IMR-90 (cell line): ENCODE measurements around the gene SERPINF2. TPM values are rescaled to one million over a fixed set of nuclear protein-coding genes. Genes with fewer than 3 reads are reported as not detected.

ENCODE experiments used
- ATAC-seq: fragments of 200-7000 bp; cut with Tn5 transposase; 2 replicates; pipeline ENCODE4 v1.9.1; 2020; ENCODE audit warnings: low read depth, mild to moderate bottlenecking, moderate library complexity
- BruUV-seq: library from RNA; stranded (reverse); fragments of 400-500 nt; replicated peaks from 2 replicates; lab custom pipeline; 2021; lab: Mats Ljungman, UMichigan
- CTCF ChIA-PET: fragments of 300-600 bp; formaldehyde crosslinking; extraction: SDS; loops from one replicate; lab custom pipeline; 2021; ENCODE audit warnings: antibody characterized with exemption; lab: Yijun Ruan, JAX
- POLR2A ChIA-PET: fragments of 300-600 bp; sonication (Branson Sonifier 250); formaldehyde crosslinking; loops from one replicate; lab custom pipeline; 2022; ENCODE audit warnings: antibody characterized with exemption; ENCODE audit not compliant: unreplicated experiment; lab: Charles Lee
- DNase-seq: peaks from one replicate; pipeline ENCODE4 v3.0.0; 2013
- H2AFZ ChIP-seq: replicated peaks from 2 replicates; pipeline ENCODE3; 2013; ENCODE audit warnings: low read length, mild to moderate bottlenecking; ENCODE audit not compliant: poor library complexity
- H2AK5ac ChIP-seq: 2 replicates; pipeline ENCODE4 v1.6.1; 2013; ENCODE audit warnings: low read depth, low read length, inconsistent platforms
- H2AK9ac ChIP-seq: replicated peaks from 2 replicates; pipeline ENCODE3; 2013; ENCODE audit warnings: mild to moderate bottlenecking, low read depth, low read length, moderate library complexity; ENCODE audit not compliant: poor library complexity
- H2BK120ac ChIP-seq: 2 replicates; pipeline ENCODE4 v1.6.1; 2013; ENCODE audit warnings: low read depth, low read length, inconsistent platforms
- H2BK15ac ChIP-seq: 3 replicates; pipeline ENCODE4 v1.6.1; 2013; ENCODE audit warnings: low read depth, low read length, inconsistent platforms
- H2BK20ac ChIP-seq: 2 replicates; pipeline ENCODE4 v1.6.1; 2013; ENCODE audit warnings: low read depth, mild to moderate bottlenecking, inconsistent platforms, low read length, moderate library complexity
- H2BK5ac ChIP-seq: 2 replicates; pipeline ENCODE4 v1.6.1; 2013; ENCODE audit warnings: mild to moderate bottlenecking, low read depth, low read length, inconsistent platforms; ENCODE audit not compliant: poor library complexity, severe bottlenecking
- H3K14ac ChIP-seq: replicated peaks from 2 replicates; pipeline ENCODE4 v1.6.1; 2013; ENCODE audit warnings: low read depth, low read length, inconsistent platforms
- H3K18ac ChIP-seq: 2 replicates; pipeline ENCODE4 v1.6.1; 2013; ENCODE audit warnings: low read depth, low read length, control low read depth
- H3K23ac ChIP-seq: 2 replicates; pipeline ENCODE4 v1.6.1; 2013; ENCODE audit warnings: low read depth, low read length, inconsistent platforms
- H3K27ac ChIP-seq: 2 replicates; pipeline ENCODE4 v1.5.1; 2013; ENCODE audit warnings: mild to moderate bottlenecking, control low read depth, low read length; ENCODE audit not compliant: insufficient read depth
- H3K27me3 ChIP-seq: 2 replicates; pipeline ENCODE4 v1.6.1; 2013; ENCODE audit warnings: low read length; ENCODE audit not compliant: control insufficient read depth, insufficient read depth
- H3K36me3 ChIP-seq: 2 replicates; pipeline ENCODE4 v1.6.1; 2013; ENCODE audit warnings: low read length, mixed read lengths; ENCODE audit not compliant: control insufficient read depth, insufficient read depth
- H3K4ac ChIP-seq: 2 replicates; pipeline ENCODE4 v1.6.1; 2013; ENCODE audit warnings: low read depth, low read length, inconsistent platforms
- H3K4me1 ChIP-seq: 2 replicates; pipeline ENCODE4 v1.6.1; 2013; ENCODE audit warnings: low read length, mixed read lengths; ENCODE audit not compliant: control insufficient read depth, insufficient read depth
- H3K4me2 ChIP-seq: 2 replicates; pipeline ENCODE4 v1.6.1; 2013; ENCODE audit warnings: low read depth, mild to moderate bottlenecking, control low read depth, low read length, moderate library complexity
- H3K4me3 ChIP-seq: 2 replicates; pipeline ENCODE4 v1.5.1; 2013; ENCODE audit warnings: low read depth, mild to moderate bottlenecking, control low read depth, low read length, moderate library complexity; ENCODE audit not compliant: insufficient read depth
- H3K56ac ChIP-seq: 2 replicates; pipeline ENCODE4 v1.6.1; 2013; ENCODE audit warnings: low read length, inconsistent platforms; ENCODE audit not compliant: insufficient read depth; ENCODE audit errors: extremely low read depth
- H3K79me1 ChIP-seq, 2 experiments: 2 replicates each; pipeline ENCODE4 v1.6.1; 2013; ENCODE audit warnings: low read length in 2 of 2, inconsistent platforms in 1 of 2, low read depth in 1 of 2
- H3K9ac ChIP-seq: 2 replicates; pipeline ENCODE4 v1.6.1; 2013; ENCODE audit warnings: low read depth, low read length, control low read depth
- H3K9me1 ChIP-seq: 2 replicates; pipeline ENCODE4 v1.6.1; 2013; ENCODE audit warnings: low read length, inconsistent platforms; ENCODE audit not compliant: insufficient read depth
- H3K9me3 ChIP-seq: 2 replicates; pipeline ENCODE4 v1.6.1; 2013; ENCODE audit warnings: low read length; ENCODE audit not compliant: control insufficient read depth, insufficient read depth
- H4K20me1 ChIP-seq: 2 replicates; pipeline ENCODE4 v1.6.1; 2013; ENCODE audit warnings: low read length, inconsistent platforms; ENCODE audit not compliant: insufficient read depth
- H4K5ac ChIP-seq: 2 replicates; pipeline ENCODE4 v1.6.1; 2013; ENCODE audit warnings: mild to moderate bottlenecking, low read depth, low read length, control low read depth
- H4K8ac ChIP-seq, 2 experiments: 2 replicates each; pipeline ENCODE4 v1.6.1; 2013; ENCODE audit warnings: low read depth in 2 of 2, low read length in 2 of 2, control low read depth in 1 of 2, inconsistent platforms in 1 of 2
- H4K91ac ChIP-seq: 2 replicates; pipeline ENCODE4 v1.6.1; 2013; ENCODE audit warnings: low read depth, low read length, inconsistent platforms; ENCODE audit not compliant: insufficient read depth
- BHLHE40 ChIP-seq: fragments of 150-350 bp; IDR thresholded peaks from 2 replicates; pipeline ENCODE4 v1.6.1; 2016; ENCODE audit warnings: mild to moderate bottlenecking, low read depth, low read length
- CEBPB ChIP-seq: IDR thresholded peaks from 2 replicates; pipeline ENCODE4 v1.6.1; 2012; ENCODE audit warnings: low read depth, low read length, improper control_type of control experiment
- CHD1 ChIP-seq: IDR thresholded peaks from 2 replicates; pipeline ENCODE4 v1.6.1; 2012; ENCODE audit warnings: low read depth, low read length, improper control_type of control experiment
- FOS ChIP-seq: fragments of 150-350 bp; IDR thresholded peaks from 2 replicates; pipeline ENCODE4 v1.6.1; 2016; ENCODE audit warnings: low read depth, low read length
- MAFK ChIP-seq: IDR thresholded peaks from 2 replicates; pipeline ENCODE4 v1.6.1; 2012; ENCODE audit warnings: low read depth, low read length, improper control_type of control experiment
- MAZ ChIP-seq: IDR thresholded peaks from 2 replicates; pipeline ENCODE4 v1.6.1; 2012; ENCODE audit warnings: low read depth, mild to moderate bottlenecking, low read length, improper control_type of control experiment, moderate library complexity, borderline replicate concordance
- MXI1 ChIP-seq: IDR thresholded peaks from 2 replicates; pipeline ENCODE4 v1.6.1; 2012; ENCODE audit warnings: low read depth, mild to moderate bottlenecking, low read length, moderate library complexity, borderline replicate concordance
- NFE2L2 ChIP-seq: fragments of 150-350 bp; IDR thresholded peaks from 2 replicates; pipeline ENCODE4 v1.6.1; 2016; ENCODE audit warnings: low read depth, mild to moderate bottlenecking, low read length
- POLR2A ChIP-seq: IDR thresholded peaks from 2 replicates; pipeline ENCODE4 v1.6.1; 2012; ENCODE audit warnings: mild to moderate bottlenecking, low read depth, low read length
- RCOR1 ChIP-seq: IDR thresholded peaks from 2 replicates; pipeline ENCODE4 v1.6.1; 2012; ENCODE audit warnings: mild to moderate bottlenecking, low read length, improper control_type of control experiment; ENCODE audit not compliant: insufficient replicate concordance
- RFX5 ChIP-seq: IDR thresholded peaks from 2 replicates; pipeline ENCODE4 v1.8.0; 2012; ENCODE audit warnings: low read depth, mild to moderate bottlenecking, low read length, moderate library complexity
- WGBS, 2 experiments: methylation state at CpG; one replicate each; pipeline versions ENCODE4 v1.1.5 to v1.1.7; 2013; ENCODE audit warnings: missing lambda C conversion rate in 2 of 2; ENCODE audit not compliant: insufficient read length in 1 of 2; ENCODE audit errors: extremely low coverage in 2 of 2; 5-methylcytosine and 5-hydroxymethylcytosine counted together
- dilution Hi-C: fragments of 300-500 bp; cut with HindIII; formaldehyde crosslinking; loops from one replicate; pipeline ENCODE4 v1.14.3; 2018; ENCODE audit warnings: low sequenced_read_pairs; ENCODE audit not compliant: unreplicated experiment
- in situ Hi-C: fragments of 300-500 bp; cut with MboI; formaldehyde crosslinking; loops from 3 replicates; pipeline ENCODE4 v1.14.3; 2019; ENCODE audit warnings: low sequenced_read_pairs, inconsistent platforms, mixed read lengths
- intact Hi-C: fragments of 100-400 bp; cut with micrococcal nuclease; formaldehyde crosslinking; loops from 2 replicates; pipeline ENCODE4 v1.10.0; 2022
- polyA plus RNA-seq, 3 experiments: library from polyadenylated mRNA; depleted of rRNA; stranded (reverse); fragments of >200 nt; gene quantifications; 2 replicates each; pipeline ENCODE4 v1.2.3, GENCODE V29; 2012; ENCODE audit warnings: low replicate concordance in 1 of 3
- total RNA-seq: library from RNA; depleted of rRNA; stranded (reverse); fragments of >200 nt; gene quantifications from 2 replicates; pipeline ENCODE4 v1.2.3, GENCODE V29; 2012
- TF ChIP-seq, protein P1 (sequence below): conservative IDR thresholded peaks from 2 replicates; pipeline ENCODE4 v1.5.1; 2012; ENCODE audit warnings: mild to moderate bottlenecking, low read depth, low read length, improper control_type of control experiment
- TF ChIP-seq, protein P2 (sequence below): fragments of 150-350 bp; IDR thresholded peaks from 2 replicates; pipeline ENCODE4 v1.6.1; 2017; ENCODE audit warnings: mild to moderate bottlenecking, antibody characterized with exemption, low read length, low read depth
- TF ChIP-seq, protein P3 (sequence below): fragments of 150-350 bp; IDR thresholded peaks from 2 replicates; pipeline ENCODE4 v1.6.1; 2016; ENCODE audit warnings: low read depth, mild to moderate bottlenecking, low read length, moderate library complexity, borderline replicate concordance

Gene SERPINF2
- total and polyA plus RNA-seq, 2 of the 4 experiments (the other 2 are of a cell fraction): not detected

DNA sequence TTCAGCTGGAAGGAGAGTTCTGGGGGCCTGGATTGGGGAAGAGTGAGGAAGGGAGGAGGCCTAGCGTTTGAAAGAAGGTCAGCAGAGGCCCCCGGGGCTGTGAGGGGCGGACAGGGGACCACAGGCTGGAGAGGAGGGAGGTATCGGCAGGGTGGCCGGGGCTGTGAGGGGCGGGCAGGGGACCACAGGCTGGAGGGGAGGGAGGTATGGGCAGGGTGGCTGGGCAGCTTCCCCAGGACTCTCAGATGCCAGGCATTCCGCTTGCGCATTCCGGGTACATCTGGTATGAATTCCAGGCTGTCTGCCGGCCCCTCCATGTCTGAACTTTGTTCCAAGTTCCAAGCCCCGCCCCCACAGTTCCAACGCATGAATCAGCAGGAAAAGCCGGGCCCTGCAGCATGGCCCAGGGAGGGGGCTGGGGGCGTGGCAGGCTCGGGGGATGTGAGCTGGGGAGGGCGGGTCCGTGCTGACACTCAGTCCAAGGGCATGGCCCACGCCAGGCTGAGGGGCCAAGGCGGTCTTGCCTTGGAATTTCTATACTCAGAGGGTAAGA is 28.2 kb upstream of the SERPINF2 start:
- peaks cover 0 to 63% of the 10 kb centered on the region in 2 experiments; a peak in 2 of 4 replicates for H3K79me1 ChIP-seq
- ATAC-seq (peak; percentile 40), DNase-seq (peak; percentile 97)
- no peaks in the 10 kb centered on the region for H3K27me3 ChIP-seq
- no peak overlapping the region for H2AFZ ChIP-seq
- peaks cover 12% of the 10 kb centered on the region for H3K9me1 ChIP-seq
- H4K91ac ChIP-seq: peak overlapping the region; percentile 89
- peak overlapping the region; percentile 99 for H2AK9ac ChIP-seq
- peak overlapping the region; percentile 89 for H3K4me2 ChIP-seq
- peak overlapping the region; percentile 44; the same call in 1 of the 3 replicates for H2BK15ac ChIP-seq
- dilution Hi-C loops: no loop called here
- no peaks in the 10 kb centered on the region for H3K9me3 ChIP-seq
- POLR2A ChIA-PET: interaction anchor here (0.6 to 0.8 kb wide), 3 partner anchors 59 to 73 kb away, joined by 3 to 4 read pairs (median 3); no protein-coding TSS in a partner anchor
- H3K56ac ChIP-seq: peak overlapping the region; percentile 96
- 0% methylated on average over 3 of the region's 19 CpGs; no CpG with 5 or more reads in 1 of the 2 experiments for whole genome bisulfite sequencing, 2 experiments
- H3K9ac ChIP-seq: peak overlapping the region; percentile 94
- H3K4me1 ChIP-seq: peaks cover 27% of the 10 kb centered on the region
- BruUV-seq: no TSS peak
- CTCF ChIA-PET: interaction anchor here (1.4 kb wide), 1 partner anchor 69 kb away, joined by 5 read pairs; no protein-coding TSS in a partner anchor
- peak overlapping the region; percentile 98 for H3K14ac ChIP-seq
- peaks cover 54% of the 10 kb centered on the region for H4K20me1 ChIP-seq
- peak overlapping the region; percentile 78 for H3K4me3 ChIP-seq
- H3K18ac ChIP-seq: peak overlapping the region; percentile 67
- H3K4ac ChIP-seq: peak overlapping the region; percentile 94
- H2AK5ac ChIP-seq: peak overlapping the region; percentile 90
- peaks cover 32% of the 10 kb centered on the region for H3K36me3 ChIP-seq
- peak overlapping the region; percentile 96 for H2BK5ac ChIP-seq
- H2BK120ac ChIP-seq: peak overlapping the region; percentile 67
- H3K23ac ChIP-seq: peak overlapping the region; percentile 85
- H4K5ac ChIP-seq: peak overlapping the region; percentile 28
- H3K27ac ChIP-seq: peak overlapping the region; percentile 98
- no peak overlapping the region for H2BK20ac ChIP-seq
- in situ Hi-C loops: loop anchor here (25.0 kb wide), 1 partner anchor 323 kb away; the partner anchor contains the start of genes DPH1, OVCA2 and RTN4RL1
- intact Hi-C loops: loop anchor here (1.0 to 2.0 kb wide), 2 partner anchors 30 to 45 kb away; partner anchors contain the start of gene PRPF8
- peak overlapping the region; percentile 18 to 73 for H4K8ac ChIP-seq
- TF ChIP-seq, protein P1, sequence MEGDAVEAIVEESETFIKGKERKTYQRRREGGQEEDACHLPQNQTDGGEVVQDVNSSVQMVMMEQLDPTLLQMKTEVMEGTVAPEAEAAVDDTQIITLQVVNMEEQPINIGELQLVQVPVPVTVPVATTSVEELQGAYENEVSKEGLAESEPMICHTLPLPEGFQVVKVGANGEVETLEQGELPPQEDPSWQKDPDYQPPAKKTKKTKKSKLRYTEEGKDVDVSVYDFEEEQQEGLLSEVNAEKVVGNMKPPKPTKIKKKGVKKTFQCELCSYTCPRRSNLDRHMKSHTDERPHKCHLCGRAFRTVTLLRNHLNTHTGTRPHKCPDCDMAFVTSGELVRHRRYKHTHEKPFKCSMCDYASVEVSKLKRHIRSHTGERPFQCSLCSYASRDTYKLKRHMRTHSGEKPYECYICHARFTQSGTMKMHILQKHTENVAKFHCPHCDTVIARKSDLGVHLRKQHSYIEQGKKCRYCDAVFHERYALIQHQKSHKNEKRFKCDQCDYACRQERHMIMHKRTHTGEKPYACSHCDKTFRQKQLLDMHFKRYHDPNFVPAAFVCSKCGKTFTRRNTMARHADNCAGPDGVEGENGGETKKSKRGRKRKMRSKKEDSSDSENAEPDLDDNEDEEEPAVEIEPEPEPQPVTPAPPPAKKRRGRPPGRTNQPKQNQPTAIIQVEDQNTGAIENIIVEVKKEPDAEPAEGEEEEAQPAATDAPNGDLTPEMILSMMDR: no peak
- TF ChIP-seq BHLHE40: no peak
- TF ChIP-seq MXI1: peak; percentile 99
- TF ChIP-seq MAZ: peak; percentile 82; the same call in 1 of the 2 replicates
- peak; percentile 90 for TF ChIP-seq NFE2L2
- peak; percentile 44; the same call in 1 of the 2 replicates for TF ChIP-seq POLR2A
- TF ChIP-seq CHD1: no peak
- TF ChIP-seq RCOR1: peak; percentile 12
- peak; percentile 53; the same call in 1 of the 2 replicates for TF ChIP-seq MAFK
- TF ChIP-seq RFX5: no peak
- TF ChIP-seq, protein P2, sequence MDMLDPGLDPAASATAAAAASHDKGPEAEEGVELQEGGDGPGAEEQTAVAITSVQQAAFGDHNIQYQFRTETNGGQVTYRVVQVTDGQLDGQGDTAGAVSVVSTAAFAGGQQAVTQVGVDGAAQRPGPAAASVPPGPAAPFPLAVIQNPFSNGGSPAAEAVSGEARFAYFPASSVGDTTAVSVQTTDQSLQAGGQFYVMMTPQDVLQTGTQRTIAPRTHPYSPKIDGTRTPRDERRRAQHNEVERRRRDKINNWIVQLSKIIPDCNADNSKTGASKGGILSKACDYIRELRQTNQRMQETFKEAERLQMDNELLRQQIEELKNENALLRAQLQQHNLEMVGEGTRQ: no peak
- no peak for TF ChIP-seq FOS
- TF ChIP-seq, protein P3, sequence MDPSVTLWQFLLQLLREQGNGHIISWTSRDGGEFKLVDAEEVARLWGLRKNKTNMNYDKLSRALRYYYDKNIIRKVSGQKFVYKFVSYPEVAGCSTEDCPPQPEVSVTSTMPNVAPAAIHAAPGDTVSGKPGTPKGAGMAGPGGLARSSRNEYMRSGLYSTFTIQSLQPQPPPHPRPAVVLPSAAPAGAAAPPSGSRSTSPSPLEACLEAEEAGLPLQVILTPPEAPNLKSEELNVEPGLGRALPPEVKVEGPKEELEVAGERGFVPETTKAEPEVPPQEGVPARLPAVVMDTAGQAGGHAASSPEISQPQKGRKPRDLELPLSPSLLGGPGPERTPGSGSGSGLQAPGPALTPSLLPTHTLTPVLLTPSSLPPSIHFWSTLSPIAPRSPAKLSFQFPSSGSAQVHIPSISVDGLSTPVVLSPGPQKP: no peak
- no peak for TF ChIP-seq CEBPB
